RWPE1 (cell line): ENCODE results near the gene AGR2.

Experiments
- CTCF ChIA-PET: fragments of 350-600 bp; sonication (Branson Sonifier 250); formaldehyde crosslinking; extraction: SDS; loops from one replicate; lab custom pipeline; 2021; lab: Yijun Ruan, JAX
- POLR2A ChIA-PET: fragments of 400-600 bp; formaldehyde crosslinking; extraction: SDS; loops from one replicate; lab custom pipeline; 2020; ENCODE audit warnings: antibody characterized with exemption; ENCODE audit not compliant: low non-redundant PET; lab: Yijun Ruan, JAX
- DNase-seq: peaks from one replicate; pipeline ENCODE4 v3.0.0; 2012; ENCODE audit warnings: low spot score
- H3K27ac ChIP-seq: fragments of 450-650 bp; 2 replicates; pipeline ENCODE4 v1.5.1; 2017
- TF ChIP-seq, protein P1 (sequence below): fragments of 450-650 bp; conservative IDR thresholded peaks from 2 replicates; pipeline ENCODE4 v1.5.1; 2017; ENCODE audit warnings: low read depth, mild to moderate bottlenecking

Gene AGR2

DNA sequence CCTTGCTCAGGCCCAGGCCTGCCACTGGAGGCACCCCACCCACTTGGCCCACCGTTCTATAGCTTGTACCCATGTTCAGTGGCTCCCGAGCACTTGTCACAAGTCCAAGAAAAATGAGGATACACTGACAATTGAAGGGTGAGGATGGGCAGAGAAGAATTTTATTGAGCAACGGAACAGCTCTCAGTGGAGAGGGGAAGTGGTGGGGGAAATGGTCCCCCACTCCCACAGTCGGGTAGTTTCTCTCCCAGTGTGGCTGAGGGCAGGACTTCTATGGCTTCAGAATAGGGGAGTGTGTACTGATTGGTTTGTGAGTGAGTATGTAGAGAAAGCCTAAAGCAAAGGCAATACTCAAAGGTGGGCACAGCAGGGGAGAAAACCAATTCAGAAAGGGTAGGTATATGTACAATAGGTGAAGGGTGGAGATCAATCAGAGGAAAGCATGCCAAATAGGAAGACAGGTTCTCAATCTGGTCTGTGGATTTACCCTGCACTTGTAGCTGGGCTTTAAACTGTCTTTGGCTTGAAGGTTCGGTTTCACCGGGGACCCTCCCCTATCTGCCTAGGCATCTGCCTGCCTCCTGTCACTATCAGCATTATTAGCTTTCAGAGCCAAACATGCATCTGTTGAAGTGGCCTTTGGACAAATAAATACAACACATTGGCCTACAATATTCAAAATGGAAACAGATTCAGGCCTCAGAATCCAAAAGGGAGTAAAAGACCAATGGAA lies 60.1 kb downstream of the AGR2 start:
- CTCF ChIA-PET = no interaction called here
- TF ChIP-seq, protein P1, sequence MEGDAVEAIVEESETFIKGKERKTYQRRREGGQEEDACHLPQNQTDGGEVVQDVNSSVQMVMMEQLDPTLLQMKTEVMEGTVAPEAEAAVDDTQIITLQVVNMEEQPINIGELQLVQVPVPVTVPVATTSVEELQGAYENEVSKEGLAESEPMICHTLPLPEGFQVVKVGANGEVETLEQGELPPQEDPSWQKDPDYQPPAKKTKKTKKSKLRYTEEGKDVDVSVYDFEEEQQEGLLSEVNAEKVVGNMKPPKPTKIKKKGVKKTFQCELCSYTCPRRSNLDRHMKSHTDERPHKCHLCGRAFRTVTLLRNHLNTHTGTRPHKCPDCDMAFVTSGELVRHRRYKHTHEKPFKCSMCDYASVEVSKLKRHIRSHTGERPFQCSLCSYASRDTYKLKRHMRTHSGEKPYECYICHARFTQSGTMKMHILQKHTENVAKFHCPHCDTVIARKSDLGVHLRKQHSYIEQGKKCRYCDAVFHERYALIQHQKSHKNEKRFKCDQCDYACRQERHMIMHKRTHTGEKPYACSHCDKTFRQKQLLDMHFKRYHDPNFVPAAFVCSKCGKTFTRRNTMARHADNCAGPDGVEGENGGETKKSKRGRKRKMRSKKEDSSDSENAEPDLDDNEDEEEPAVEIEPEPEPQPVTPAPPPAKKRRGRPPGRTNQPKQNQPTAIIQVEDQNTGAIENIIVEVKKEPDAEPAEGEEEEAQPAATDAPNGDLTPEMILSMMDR = no peak
- no peak overlapping the region for H3K27ac ChIP-seq
- no peak for DNase-seq
- POLR2A ChIA-PET = no interaction called here

DNA sequence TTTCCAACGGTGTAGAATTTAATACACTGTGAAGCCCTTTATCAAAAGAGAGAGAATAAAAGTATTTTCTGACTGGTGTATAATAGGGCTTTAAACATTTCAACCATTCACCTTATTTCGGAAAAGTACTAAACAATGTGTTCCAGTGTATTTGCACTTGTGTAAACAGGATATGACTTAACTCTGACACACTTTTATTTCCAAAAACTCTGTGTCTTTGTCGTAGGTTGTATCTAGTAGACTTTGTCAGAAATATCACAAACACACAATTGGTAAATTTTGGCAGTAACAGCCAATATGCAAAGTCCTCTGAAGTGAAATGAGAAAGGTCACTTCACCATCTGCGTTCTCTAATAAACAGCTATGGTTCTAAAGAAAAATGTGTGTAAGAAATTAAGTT lies 61.6 kb downstream of the AGR2 start:
- ChIA-PET CTCF (interaction anchor here (0.7 kb wide), 1 partner anchor 175 kb away, joined by 3 read pairs; no protein-coding TSS in a partner anchor), POLR2A (no interaction called here)
- H3K27ac ChIP-seq = no peak overlapping the region
- no peak for DNase-seq
- TF ChIP-seq, protein P1 = no peak

DNA sequence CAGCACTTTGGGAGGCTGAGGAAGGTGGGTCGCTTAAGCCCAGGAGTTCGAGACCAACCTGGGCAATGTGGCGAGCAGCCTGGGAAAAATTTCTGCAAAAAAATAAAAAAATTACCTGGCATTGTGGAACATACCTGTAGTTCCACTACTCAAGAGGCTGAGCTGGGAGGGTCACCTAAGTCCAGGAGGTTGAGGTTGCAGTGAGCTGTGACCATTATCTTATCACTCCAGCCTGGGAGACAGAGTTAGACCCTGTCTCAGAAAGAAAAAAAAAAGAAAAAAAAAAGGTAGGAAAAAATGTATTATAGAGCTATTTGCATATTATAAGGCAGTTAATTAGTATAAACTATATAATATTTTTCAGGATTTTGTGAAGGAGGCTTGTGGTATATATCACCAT lies 62.3 kb downstream of the AGR2 start:
- CTCF ChIA-PET = interaction anchor here (0.5 to 0.7 kb wide), 2 partner anchors 63 to 176 kb away, joined by 3 read pairs; no protein-coding TSS in a partner anchor
- TF ChIP-seq, protein P1 = no peak
- H3K27ac ChIP-seq = no peak overlapping the region

More for the DNA sequence above, 62.3 kb downstream of the AGR2 start:
- no peak for DNase-seq
- POLR2A ChIA-PET = no interaction called here
